Stimulated activated memory B cell treated with anti-CD40 and anti-IgM and Interleukin-4, amounts not matched to agents 10 μg/mL and 1 μg/mL and 100 μg/mL, for 72 hours (primary cell): ENCODE measurements around the gene RNASET2.
"Not testable (repeated sequence)": the region's sequence is repeated elsewhere in the genome, so short reads cannot be mapped to it uniquely, and the experiment has no call there.

Experiments
- ATAC-seq: fragments of 150-1000 bp; cut with Tn5 transposase; 2 replicates; pipeline ENCODE4 v1.10.0; 2021
- H3K27ac Mint-ChIP-seq: one replicate; pipeline ENCODE4 v1.8.0; 2022; ENCODE audit warnings: mild to moderate bottlenecking, mixed read lengths
- H3K27me3 Mint-ChIP-seq: one replicate; pipeline ENCODE4 v1.8.0; 2022; ENCODE audit warnings: mixed read lengths
- H3K36me3 Mint-ChIP-seq: one replicate; pipeline ENCODE4 v1.8.0; 2022; ENCODE audit warnings: mixed read lengths
- H3K4me1 Mint-ChIP-seq: one replicate; pipeline ENCODE4 v1.8.0; 2022; ENCODE audit warnings: mixed read lengths
- H3K4me3 Mint-ChIP-seq: one replicate; pipeline ENCODE4 v1.8.0; 2022; ENCODE audit warnings: mild to moderate bottlenecking, moderate library complexity, mixed read lengths
- H3K9me3 Mint-ChIP-seq: one replicate; pipeline ENCODE4 v1.8.0; 2022; ENCODE audit warnings: mixed read lengths

Gene RNASET2

GRCh38 chr6:166894614-166895013, 61.7 kb downstream of the RNASET2 start:
- not testable (repeated sequence) for H3K27me3 Mint-ChIP-seq, H3K4me1 Mint-ChIP-seq, H3K27ac Mint-ChIP-seq, H3K4me3 Mint-ChIP-seq, H3K9me3 Mint-ChIP-seq, ATAC-seq
- peaks cover 37% of the 10 kb centered on the region for H3K36me3 Mint-ChIP-seq

- not testable (repeated sequence) for ATAC-seq, H3K27me3 Mint-ChIP-seq, H3K27ac Mint-ChIP-seq, H3K4me3 Mint-ChIP-seq, H3K9me3 Mint-ChIP-seq, H3K4me1 Mint-ChIP-seq
- H3K36me3 Mint-ChIP-seq = peaks cover 45% of the 10 kb centered on the region
Measured at GRCh38 chr6:166892472-166892871, 63.9 kb downstream of the RNASET2 start.

GRCh38 chr6:166886773-166887172, 69.6 kb downstream of the RNASET2 start:
- H3K4me1 Mint-ChIP-seq, ATAC-seq: not testable (repeated sequence)

GRCh38 chr6:166884958-166885357, 71.4 kb downstream of the RNASET2 start:
- not testable (repeated sequence) for H3K27ac Mint-ChIP-seq, H3K27me3 Mint-ChIP-seq
- peaks cover 10% of the 10 kb centered on the region for H3K9me3 Mint-ChIP-seq

More at GRCh38 chr6:166886773-166887172, 69.6 kb downstream of the RNASET2 start:
- not testable (repeated sequence) for H3K27me3 Mint-ChIP-seq, H3K4me3 Mint-ChIP-seq, H3K9me3 Mint-ChIP-seq, H3K27ac Mint-ChIP-seq
- peaks cover 73% of the 10 kb centered on the region for H3K36me3 Mint-ChIP-seq

GRCh38 chr6:166879594-166879993, 76.8 kb downstream of the RNASET2 start:
- H3K4me1 Mint-ChIP-seq = no peaks in the 10 kb centered on the region
- peaks cover 9% of the 10 kb centered on the region for H3K9me3 Mint-ChIP-seq
- no peak overlapping the region for H3K4me3 Mint-ChIP-seq
- H3K36me3 Mint-ChIP-seq = peaks cover 53% of the 10 kb centered on the region
- no peak overlapping the region for H3K27ac Mint-ChIP-seq
- no peaks in the 10 kb centered on the region for H3K27me3 Mint-ChIP-seq
- no peak for ATAC-seq

More at GRCh38 chr6:166884958-166885357, 71.4 kb downstream of the RNASET2 start:
- not testable (repeated sequence) for ATAC-seq, H3K4me1 Mint-ChIP-seq, H3K4me3 Mint-ChIP-seq
- peaks cover 65% of the 10 kb centered on the region for H3K36me3 Mint-ChIP-seq
